Measurements from ENCODE around the gene TMTC1. TPM values are rescaled to one million over a fixed set of nuclear protein-coding genes. Genes with fewer than 3 reads are reported as not detected.
A peak's percentile ranks its signal among the peaks of the same experiment; 100 is the strongest.

TMTC1 gene
- total RNA-seq, 1 donor from 2014 or later: 5.4 TPM

DNA sequence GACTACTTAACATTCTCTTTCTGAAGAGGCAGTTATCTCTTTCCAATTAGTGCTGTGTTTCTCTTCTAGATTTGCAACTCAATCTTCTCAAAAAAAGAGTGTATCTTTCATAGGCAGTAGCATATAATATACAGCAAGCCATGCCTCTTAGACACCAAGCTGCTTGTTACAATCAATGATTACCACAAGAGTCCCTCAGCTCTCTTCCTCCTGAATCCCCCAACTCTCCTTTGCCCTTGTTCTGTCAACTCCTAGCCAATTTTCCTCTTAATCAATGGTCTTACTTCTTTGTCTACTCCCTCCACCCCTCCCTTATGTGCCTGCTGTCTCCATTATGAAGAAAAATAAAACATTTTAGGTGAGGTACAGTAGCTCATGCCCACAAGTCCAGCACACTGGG lies 2.6 kb downstream of the TMTC1 start:
- ATAC-seq (no peak), DNase-seq (ENCODE audit: low spot score) (no peak)

DNA sequence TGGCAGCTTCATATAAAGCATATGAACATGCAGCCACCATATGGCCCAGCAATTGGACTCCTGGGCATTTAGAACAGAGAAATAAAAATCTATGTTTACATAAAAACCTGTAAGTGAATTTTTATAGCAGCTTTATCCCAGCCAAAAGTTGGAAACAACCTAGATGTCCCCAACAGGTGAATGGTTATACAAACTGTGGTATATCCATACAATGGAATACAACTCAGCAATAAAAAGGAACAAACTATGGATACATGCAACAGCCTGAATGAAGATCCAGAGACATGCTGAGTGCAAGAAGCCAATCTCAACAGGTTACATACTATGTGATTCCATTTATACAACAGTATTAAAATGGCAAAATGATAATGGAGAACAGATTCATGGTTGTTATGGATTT lies 3.7 kb downstream of the TMTC1 start:
- DNase-seq (ENCODE audit: low spot score): no peak
- no peak for ATAC-seq

DNA sequence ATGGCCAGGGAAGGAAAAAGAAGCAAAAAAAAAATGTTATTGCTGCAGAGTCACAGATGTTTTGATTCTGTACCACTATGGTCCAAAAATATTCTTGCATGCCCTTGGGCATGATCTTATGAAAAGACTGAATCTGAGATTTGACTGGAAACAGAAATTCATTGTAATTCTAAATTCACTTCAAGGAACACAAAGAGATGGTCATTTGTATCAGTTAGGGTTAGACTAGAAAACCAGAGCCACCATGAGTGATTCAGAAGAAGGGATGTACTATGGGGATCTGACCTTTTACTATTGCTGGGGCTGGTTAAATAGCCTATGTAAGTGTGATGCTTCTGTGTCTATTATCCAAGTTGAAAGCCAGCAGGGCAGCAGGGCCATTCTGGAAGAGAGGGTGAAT lies 5.2 kb downstream of the TMTC1 start:
- DNase-seq (ENCODE audit: low spot score) (no peak), ATAC-seq (no peak)

DNA sequence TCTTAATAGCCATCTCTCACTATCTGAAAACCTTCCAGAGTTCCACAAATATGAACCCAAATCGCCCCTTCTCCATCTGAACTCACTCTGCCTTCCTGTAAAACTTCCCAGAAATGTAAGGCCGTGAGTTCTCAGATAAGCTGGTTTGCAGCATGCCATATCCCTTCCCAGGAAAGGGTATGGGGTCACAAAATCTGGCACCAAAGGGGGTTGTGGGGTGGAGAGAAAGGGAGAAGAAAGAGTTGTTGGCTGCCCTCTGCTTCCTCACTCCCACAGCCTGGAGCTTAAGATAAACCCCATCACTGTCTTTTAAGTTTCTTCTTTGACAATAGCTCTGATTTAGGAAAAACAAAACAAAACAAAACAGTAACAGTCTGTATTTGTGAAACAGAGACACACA lies 10.7 kb downstream of the TMTC1 start:
- ATAC-seq (no peak), DNase-seq (ENCODE audit: low spot score) (no peak)

DNA sequence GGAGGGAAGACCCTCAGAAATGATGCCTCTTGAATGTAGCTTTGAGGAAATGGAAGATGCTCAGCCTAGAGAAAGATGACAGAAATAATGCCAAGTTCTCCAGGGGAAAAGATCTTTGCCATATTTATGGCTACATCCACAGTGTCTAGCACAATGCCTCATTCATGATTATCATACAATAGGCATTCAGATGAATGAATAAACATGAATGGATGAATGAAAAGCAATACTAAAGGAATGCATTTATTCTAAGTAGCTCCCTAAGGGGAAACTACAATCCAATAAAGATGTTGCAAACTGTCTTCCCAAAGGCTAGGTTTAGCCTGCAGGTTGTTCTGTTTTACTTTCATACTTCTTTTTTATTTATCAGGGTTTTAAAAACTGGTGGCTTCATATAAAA lies 12.0 kb downstream of the TMTC1 start:
- no peak for ATAC-seq
- DNase-seq (ENCODE audit: low spot score): no peak

DNA sequence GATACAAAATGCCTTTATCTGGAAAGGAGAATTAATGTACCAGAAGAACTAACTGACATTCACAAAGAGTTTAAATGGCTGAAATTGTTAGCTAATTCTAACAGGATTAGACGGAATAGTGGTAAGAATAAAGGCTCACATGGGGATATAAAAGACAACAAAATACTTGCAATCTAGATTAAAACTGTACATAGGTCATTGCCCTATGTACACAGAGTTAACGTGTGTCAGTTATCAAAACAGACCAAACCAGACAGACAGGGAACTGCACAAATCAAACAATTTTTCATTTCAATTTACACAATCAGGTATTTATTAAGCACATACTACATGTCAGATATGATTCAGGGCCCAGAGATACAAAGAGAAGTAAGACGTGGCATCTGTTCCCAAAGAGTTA lies 12.6 kb downstream of the TMTC1 start:
- no peak for DNase-seq (ENCODE audit: low spot score)

DNA sequence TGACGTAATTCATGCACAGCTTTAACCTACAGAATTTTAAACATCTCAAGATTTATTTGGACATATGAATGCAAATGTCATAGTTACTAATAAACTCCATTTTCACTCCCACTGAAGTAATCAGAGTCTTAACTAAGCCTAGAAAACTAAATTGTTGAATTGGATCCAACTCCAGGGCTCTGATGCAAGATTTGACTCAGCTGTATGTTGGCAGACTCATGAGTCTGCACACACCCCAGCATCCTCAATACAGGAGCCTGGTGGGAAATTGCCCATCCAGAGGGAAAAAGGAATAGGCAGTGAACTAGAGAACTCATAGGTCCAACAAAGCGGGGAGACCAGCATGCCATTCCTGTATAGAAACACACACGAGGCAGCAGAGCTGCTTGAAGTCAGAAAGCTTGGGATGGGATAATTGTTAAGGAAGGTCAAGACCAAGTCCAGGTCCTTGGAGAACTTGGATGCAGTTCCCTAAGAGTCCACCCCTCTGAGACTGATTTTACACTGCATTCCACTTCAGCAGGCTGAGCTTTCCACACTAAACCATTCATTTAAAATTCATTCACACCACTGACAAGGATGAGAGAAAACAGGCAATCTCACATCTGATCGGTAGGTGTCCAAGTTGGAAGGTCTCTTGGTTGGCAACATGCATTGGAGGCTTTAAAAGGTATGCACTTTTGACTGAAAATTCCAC lies 14.4 kb downstream of the TMTC1 start:
- DNase-seq (ENCODE audit: low spot score): no peak
- peak; percentile 30 for ATAC-seq

More for the DNA sequence above, 12.6 kb downstream of the TMTC1 start:
- ATAC-seq: no peak

DNA sequence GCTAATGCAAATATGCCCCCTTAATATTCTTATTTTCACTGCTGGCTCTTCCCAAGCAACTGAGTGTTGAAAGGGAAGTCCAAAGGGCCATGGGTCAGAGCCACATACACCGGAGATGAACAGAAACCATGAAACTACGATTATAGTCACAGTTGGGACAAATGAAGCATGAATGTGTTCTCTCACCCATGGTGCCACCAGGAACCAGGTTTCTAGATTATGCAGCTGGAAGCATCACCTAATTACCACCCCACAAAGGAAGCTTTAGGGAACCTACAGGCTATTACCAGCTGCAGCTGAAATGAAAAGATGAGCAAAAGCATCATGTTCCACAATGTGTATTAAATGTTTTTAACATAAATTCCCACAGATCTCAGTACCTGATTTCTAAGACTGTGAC lies 15.4 kb downstream of the TMTC1 start:
- ATAC-seq: no peak
- DNase-seq (ENCODE audit: low spot score): no peak

DNA sequence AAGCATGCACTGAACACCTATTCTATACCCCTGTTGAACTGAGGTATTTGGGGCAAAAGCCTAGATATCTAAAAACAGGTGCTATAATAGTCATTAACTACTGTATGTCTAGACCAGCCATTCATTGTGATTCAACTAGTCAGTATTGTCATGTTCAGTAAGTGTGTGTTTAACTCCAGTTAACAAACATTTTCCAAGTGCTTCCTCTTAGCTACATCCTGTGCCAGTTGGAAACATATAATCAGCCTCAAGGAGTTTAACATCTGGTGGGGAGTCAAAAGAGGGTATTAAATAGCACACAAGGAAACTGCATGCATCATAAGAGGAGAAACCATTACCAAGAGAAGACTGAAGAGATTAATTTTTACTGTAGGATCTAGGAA lies 20.4 kb downstream of the TMTC1 start:
- ATAC-seq (no peak), DNase-seq (ENCODE audit: low spot score) (no peak)

DNA sequence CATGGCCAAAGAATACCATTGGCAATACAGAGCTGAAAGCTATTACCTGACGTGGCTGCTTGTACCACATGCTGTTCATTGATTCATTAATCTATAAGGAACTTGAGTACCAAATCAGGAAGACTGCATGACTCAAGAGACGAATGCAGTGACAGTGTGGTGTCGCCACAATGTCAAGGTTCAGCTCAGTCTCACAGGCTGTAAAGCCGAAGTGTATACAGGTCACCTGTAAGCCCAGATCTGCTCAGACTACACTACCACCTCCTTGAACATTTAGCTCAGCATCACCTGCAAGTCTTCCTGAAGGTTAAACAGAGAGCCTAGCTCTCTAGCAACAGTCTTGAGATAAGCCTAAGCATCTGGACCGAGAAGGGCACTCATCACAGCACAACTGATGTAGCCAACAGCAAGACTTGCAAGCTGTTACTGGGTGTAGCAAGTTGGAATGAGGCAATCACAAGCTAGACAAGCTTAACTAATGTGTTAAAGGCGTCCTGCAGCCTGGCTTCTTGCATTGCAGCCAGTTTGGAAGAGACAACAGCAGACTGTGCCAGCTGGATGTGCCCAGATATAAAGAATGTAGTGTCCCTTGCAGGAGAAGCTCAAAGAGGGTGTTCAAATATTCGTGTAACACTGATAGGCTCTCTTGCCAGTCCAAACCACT lies 21.0 kb downstream of the TMTC1 start:
- ATAC-seq: peak; percentile 99
- peak; percentile 75 for DNase-seq (ENCODE audit: low spot score)

DNA sequence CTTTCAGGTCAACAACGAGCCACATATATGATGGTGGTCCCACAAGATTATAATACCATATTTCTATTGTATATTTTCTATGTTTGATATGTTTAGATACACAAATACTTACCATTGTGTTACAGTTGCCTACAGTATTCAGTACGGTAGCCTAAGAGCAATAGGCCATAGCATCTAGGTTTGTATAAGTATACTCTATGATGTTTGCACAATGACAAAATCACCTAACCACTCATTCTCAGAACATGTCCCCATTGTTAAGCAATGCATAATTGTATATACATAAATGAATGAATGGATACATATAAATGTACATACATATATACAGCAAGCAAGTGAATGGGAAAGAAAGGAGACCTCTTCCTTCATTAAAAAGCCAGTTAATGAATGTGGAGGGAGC lies 23.8 kb downstream of the TMTC1 start:
- DNase-seq (ENCODE audit: low spot score) (no peak), ATAC-seq (no peak)

DNA sequence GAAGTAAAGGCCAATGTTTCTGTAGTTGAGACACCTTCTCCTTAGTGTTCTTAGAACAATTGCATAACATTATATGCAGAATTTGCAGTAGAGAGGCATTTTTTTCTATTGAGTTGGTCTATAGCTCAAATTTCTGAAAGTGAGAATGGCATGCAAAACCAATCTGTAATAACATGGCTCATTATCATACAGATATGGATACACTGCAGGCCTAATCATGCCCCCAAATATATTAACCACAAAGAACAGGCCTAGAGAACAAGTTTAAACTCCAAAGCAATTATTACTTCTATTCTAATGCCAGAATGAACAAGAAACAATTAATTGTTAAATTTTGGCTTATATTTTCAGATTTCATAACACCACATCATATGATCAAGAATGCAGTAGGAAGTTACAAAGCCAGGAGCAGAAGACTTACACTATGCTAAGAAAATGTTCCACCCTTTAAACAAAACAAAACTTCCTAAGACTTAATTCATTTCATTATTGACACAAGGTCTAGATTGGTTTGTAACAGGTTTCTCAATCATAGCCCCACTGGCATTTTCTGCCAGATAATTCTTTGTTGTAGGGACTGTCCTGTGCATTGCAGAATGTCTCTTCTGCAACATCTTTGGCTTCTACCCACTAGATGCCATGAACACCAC lies 26.9 kb downstream of the TMTC1 start:
- no peak for DNase-seq (ENCODE audit: low spot score)
- ATAC-seq: no peak

DNA sequence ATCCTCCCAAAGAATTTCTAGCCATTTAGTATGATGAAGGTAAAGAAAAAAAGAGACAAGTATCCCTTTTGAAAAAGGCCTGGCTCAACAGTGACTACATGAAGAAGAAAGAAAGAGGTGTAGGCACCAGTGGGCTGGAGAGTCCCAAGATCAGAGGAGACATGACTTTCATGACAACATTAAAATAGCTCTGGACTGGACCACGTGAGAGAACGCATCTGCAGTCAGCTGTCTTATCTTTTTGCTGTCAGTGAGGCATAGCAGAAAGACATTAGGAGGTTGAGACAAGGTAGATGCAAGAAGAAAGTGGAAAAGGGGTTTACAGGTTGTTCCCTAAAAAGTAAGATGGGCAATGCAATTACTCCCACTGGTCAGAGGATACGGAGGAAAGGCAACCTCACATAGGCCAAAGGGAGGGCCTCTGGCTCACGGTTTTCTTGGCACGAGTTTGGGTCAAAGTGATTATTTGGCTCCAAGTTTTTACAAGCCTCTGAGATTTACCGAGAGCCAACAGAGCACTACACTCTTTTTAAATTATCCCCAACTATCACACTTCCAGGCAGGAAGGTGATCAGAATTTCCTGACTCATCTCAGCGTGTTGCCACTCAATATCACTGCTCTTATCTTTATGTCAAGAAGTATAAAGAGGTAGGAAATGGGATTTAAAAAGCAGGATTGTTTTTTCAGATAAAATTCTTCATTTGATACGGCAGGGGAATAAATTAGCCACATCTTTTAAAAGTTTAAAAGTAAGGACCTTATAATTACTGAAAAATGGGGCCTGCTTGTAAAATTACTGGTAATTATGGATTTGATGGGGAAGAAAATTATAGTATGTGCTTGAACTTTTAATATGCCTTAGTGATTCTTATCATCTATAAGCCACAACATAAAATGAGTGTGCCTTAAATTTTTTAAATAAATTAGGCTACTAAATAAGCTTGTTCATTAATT lies 29.2 kb downstream of the TMTC1 start:
- DNase-seq (ENCODE audit: low spot score): no peak
- no peak for ATAC-seq

DNA sequence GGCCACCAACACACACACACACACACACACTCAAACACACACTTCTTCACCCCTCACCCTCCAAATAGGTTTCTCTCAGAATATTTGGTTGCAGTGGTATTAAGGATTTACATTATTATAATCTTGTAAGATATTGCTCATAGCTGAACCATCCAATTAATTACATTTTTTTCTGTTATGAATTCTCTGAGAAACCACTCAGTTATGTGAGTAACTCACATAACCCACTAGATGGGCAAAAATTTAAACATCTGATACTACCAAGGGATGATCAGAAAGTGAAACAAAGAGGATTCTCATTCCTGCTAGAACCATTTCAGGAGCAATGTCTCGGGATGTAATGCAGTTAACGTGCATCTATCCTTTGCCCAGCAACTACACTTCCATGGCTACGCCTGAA lies 31.6 kb downstream of the TMTC1 start:
- DNase-seq (ENCODE audit: low spot score): no peak
- no peak for ATAC-seq

DNA sequence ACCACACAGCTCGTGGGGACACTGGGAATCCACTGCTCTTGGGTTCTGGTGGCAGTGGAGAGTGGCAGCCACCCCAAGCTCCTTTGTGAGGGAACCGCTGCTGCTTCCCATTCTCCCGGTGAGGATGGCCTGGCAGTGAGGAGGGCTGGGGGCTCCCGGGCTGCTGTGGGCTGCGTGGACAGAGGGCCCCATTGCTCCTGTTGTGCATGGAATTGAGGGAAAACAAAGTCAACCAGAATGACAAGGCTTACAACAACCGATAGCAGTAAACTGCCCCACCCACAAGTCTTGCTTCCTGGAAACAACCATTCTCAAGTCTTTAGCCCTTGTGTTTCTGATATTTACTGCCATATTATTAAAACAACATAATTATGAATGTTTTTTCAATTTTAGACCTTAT lies 32.1 kb downstream of the TMTC1 start:
- no peak for DNase-seq (ENCODE audit: low spot score)
- ATAC-seq: no peak

DNA sequence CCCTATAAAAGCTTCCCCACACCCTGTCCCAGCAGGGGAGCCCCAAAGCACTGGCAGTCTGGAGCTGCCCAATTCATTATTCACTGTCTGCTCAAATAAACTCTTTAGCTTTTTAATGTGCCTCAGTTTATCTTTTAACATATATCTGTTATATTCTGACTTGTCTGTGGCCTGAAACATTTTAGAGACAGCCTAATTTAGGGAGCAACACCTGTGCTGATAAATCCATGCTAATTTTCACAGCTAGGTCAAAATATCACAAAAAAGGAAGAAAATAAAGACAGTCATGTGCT lies 32.9 kb downstream of the TMTC1 start:
- DNase-seq (ENCODE audit: low spot score) (no peak), ATAC-seq (no peak)

DNA sequence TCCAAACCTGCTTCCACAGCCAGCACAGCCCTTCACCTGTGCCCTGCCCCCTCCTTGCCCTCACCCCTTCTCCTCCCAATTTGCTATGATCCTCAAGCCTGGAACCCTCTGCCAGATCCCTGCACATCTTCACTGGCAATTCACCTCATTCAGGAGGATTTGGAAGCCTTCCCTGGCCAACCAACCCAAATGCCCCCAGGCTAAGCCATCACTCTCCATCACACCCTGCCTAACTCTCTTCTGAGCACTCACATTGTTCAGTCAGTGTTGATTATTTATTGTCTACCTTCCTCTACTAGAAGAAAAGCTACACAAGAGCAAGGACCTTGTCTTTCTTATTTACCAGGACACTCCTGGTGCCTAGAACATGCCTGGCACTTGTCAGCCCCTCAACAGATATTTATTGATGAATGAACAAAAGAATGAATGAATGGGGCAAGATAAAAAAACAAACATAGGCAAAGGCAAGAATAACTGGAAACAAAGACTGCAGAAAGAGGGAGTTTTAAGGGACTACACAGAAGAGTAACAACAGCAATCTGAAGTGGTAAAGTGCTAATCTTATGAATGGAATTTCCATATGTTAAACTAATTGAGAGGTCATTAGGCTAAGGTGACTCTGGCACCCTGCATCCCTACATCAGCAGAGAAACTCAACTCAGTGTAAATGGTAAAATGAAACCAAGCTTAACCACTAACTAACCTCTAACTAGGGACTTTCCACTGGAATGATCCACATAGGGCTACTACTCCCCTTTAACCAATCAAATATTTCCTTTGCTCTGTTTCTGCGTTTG lies 33.4 kb downstream of the TMTC1 start:
- DNase-seq (ENCODE audit: low spot score) (no peak), ATAC-seq (no peak)

DNA sequence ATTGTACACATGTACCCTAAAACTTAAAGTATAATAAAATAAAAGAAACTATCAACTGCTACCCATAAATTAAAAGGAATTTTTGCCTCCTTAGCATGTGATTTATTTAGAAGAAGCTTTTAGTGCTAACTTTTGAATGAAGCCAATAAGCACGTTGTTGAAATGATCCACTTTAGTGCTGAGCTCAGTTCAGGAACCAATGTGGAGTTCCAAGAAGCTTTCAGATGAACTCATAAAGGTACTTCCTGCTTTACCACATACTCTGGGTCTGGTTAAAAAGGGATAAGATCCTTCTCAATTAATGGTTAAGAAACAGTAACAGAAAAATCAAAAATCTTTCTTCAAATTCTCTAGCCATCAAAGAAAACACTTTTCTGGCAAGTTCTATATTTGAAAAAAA lies 39.4 kb downstream of the TMTC1 start:
- no peak for ATAC-seq

DNA sequence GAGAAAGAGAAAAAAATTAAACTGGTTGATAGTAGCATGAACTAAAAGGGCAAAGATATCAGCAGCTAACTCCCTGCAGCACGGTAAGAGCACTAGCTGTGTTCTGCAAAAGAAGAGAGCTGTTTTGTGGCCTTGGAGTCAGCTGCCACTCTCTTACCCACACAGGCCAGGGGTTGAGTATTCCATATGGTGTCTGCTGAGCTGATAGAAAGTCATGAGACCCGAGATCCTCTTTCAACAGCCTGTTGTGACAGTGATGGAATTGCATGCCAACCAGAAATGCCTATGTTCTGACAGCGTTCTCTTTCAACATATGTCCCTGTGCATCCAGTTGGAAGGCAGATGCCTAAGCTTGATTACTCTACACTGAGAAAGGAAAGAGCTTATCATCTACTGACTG lies 39.9 kb downstream of the TMTC1 start:
- no peak for DNase-seq (ENCODE audit: low spot score)
- ATAC-seq: no peak

More for the DNA sequence above, 39.4 kb downstream of the TMTC1 start:
- no peak for DNase-seq (ENCODE audit: low spot score)

DNA sequence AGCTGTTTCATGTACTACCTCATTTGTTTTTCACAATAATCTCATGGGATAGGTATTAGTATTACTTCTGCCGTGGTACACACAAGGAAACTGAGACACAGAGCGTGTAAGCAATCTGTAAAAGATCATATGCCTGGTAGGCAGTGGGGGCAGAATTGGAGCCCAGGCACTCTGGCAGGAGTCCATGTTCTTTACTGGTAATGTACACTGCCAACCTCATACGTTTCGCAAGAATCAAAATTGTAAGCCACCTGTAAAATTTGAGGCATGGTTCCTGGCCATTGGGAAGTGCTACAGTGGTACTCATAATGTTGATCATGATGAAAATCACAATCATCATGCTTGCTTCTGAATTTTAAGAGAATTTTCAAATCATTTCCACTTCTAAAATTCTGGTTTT lies 40.7 kb downstream of the TMTC1 start:
- DNase-seq (ENCODE audit: low spot score) (no peak), ATAC-seq (no peak)

DNA sequence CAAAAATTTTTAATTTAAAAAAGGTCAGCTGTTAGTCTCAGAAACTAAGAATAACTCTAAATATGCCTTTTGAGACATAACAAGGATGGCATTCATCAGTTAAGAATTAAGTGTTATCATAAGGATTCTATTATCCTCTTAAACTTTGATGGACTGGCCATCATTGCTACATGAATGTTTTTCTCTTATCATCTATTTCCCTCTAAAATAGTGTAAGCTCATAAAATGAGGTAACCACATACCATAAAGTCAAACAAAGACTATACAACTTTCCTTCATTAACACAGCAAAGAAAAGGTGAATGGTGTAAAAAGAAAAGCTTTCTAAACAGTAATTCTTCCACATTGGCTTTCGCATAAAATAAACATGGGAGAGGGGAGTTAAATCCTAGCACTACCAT lies 41.1 kb downstream of the TMTC1 start:
- DNase-seq (ENCODE audit: low spot score) (no peak), ATAC-seq (no peak)

Data from left lobe of liver (tissue), 2 donors.